Neuronal stem cell (in vitro differentiated cells): ENCODE data around the gene ASGR1.
A peak's percentile ranks its signal among the peaks of the same experiment; 100 is the strongest.

Source experiments
- DNase-seq: peaks from one replicate; pipeline ENCODE4 v3.0.0-alpha.2; 2013; ENCODE audit warnings: low spot score
- H2AFZ ChIP-seq: one replicate; pipeline ENCODE4 v1.6.1; 2013; ENCODE audit warnings: mild to moderate bottlenecking, low read length, inconsistent platforms
- H2AK5ac ChIP-seq: 2 replicates; pipeline ENCODE4 v1.6.1; 2013; ENCODE audit warnings: low read depth, mild to moderate bottlenecking, inconsistent platforms, low read length, moderate library complexity, mixed read lengths
- H2BK120ac ChIP-seq: 2 replicates; pipeline ENCODE4 v1.6.1; 2013; ENCODE audit warnings: low read depth, mild to moderate bottlenecking, inconsistent platforms, low read length, moderate library complexity, mixed read lengths
- H2BK12ac ChIP-seq: one replicate; pipeline ENCODE4 v1.6.1; 2013; ENCODE audit warnings: low read length, inconsistent platforms
- H2BK15ac ChIP-seq: 2 replicates; pipeline ENCODE4 v1.6.1; 2013; ENCODE audit warnings: mild to moderate bottlenecking, low read length, inconsistent platforms, mixed read lengths
- H2BK5ac ChIP-seq: one replicate; pipeline ENCODE4 v1.6.1; 2013; ENCODE audit warnings: inconsistent platforms, mild to moderate bottlenecking, low read length, moderate library complexity
- H3K14ac ChIP-seq: one replicate; pipeline ENCODE4 v1.6.1; 2013; ENCODE audit warnings: low read length, inconsistent platforms
- H3K18ac ChIP-seq: 2 replicates; pipeline ENCODE4 v1.6.1; 2013; ENCODE audit warnings: low read length, inconsistent platforms
- H3K23ac ChIP-seq: 2 replicates; pipeline ENCODE4 v1.6.1; 2013; ENCODE audit warnings: low read depth, mild to moderate bottlenecking, mixed read lengths, low read length, inconsistent platforms; ENCODE audit not compliant: poor library complexity
- H3K27ac ChIP-seq: replicated peaks from 3 replicates; pipeline ENCODE4 v1.5.1; 2013; ENCODE audit warnings: low read length, inconsistent platforms
- H3K27me3 ChIP-seq, 3 experiments: 2 replicates each; pipeline ENCODE4 v1.6.1; 2013; ENCODE audit warnings: low read length in 3 of 3, mild to moderate bottlenecking in 2 of 3, inconsistent platforms in 1 of 3, low read depth in 1 of 3, mixed read lengths in 1 of 3, moderate library complexity in 1 of 3; ENCODE audit not compliant: control insufficient read depth in 3 of 3, insufficient read depth in 3 of 3
- H3K36me3 ChIP-seq, 2 donors: replicated peaks in 1 of 2; 2 replicates each; pipeline ENCODE4 v1.6.1; 2013; ENCODE audit warnings: low read length in 2 of 2; ENCODE audit not compliant: control insufficient read depth in 2 of 2, insufficient read depth in 2 of 2
- H3K4ac ChIP-seq: 2 replicates; pipeline ENCODE4 v1.6.1; 2013; ENCODE audit warnings: inconsistent platforms, mild to moderate bottlenecking, low read length, moderate library complexity
- H3K4me1 ChIP-seq, 2 donors: 1 replicate in 1 of 2; 2 replicates in 1 of 2; pipeline ENCODE4 v1.6.1; 2013; ENCODE audit warnings: low read length in 2 of 2, low read depth in 1 of 2; ENCODE audit not compliant: control insufficient read depth in 2 of 2, insufficient read depth in 1 of 2
- H3K4me2 ChIP-seq: one replicate; pipeline ENCODE4 v1.6.1; 2013; ENCODE audit warnings: mild to moderate bottlenecking, low read length, inconsistent platforms; ENCODE audit not compliant: insufficient read depth, poor library complexity, severe bottlenecking
- H3K4me3 ChIP-seq, 2 donors: 2 replicates each; pipeline ENCODE4 v1.5.1; 2013; ENCODE audit warnings: low read length in 2 of 2, mild to moderate bottlenecking in 2 of 2, inconsistent platforms in 1 of 2, moderate library complexity in 1 of 2
- H3K79me1 ChIP-seq: one replicate; pipeline ENCODE4 v1.6.1; 2013; ENCODE audit warnings: low read depth, mild to moderate bottlenecking, inconsistent platforms, low read length, moderate library complexity
- H3K9ac ChIP-seq: one replicate; pipeline ENCODE4 v1.6.1; 2013; ENCODE audit warnings: mild to moderate bottlenecking, low read depth, low read length, inconsistent platforms; ENCODE audit not compliant: poor library complexity
- H3K9me3 ChIP-seq, 2 donors: replicated peaks in 1 of 2; 2 replicates each; pipeline versions ENCODE3 to v1.6.1; 2013; ENCODE audit warnings: low read length in 2 of 2, mild to moderate bottlenecking in 2 of 2, inconsistent platforms in 1 of 2, low read depth in 1 of 2, mixed read lengths in 1 of 2, moderate library complexity in 1 of 2; ENCODE audit not compliant: control insufficient read depth in 2 of 2, insufficient read depth in 1 of 2
- H4K8ac ChIP-seq: one replicate; pipeline ENCODE4 v1.6.1; 2013; ENCODE audit warnings: low read depth, mild to moderate bottlenecking, inconsistent platforms, low read length, moderate library complexity
- H4K91ac ChIP-seq: one replicate; pipeline ENCODE4 v1.6.1; 2013; ENCODE audit warnings: low read length, low read depth, mild to moderate bottlenecking, inconsistent platforms; ENCODE audit not compliant: poor library complexity
- WGBS, 2 donors: extraction: QIAGEN DNeasy Blood & Tissue Kit; methylation state at CpG; one replicate each; pipeline ENCODE4 v1.1.7; 2013; ENCODE audit warnings: missing lambda C conversion rate in 2 of 2, mixed read lengths in 1 of 2; ENCODE audit not compliant: insufficient read length in 2 of 2, insufficient replicate concordance in 1 of 2; ENCODE audit errors: extremely low coverage in 2 of 2; 5-methylcytosine and 5-hydroxymethylcytosine counted together

ASGR1 gene

GRCh38 chr17:7144213-7144612 is 35.0 kb downstream of the ASGR1 start:
- Histone ChIP-seq H3K27ac (no peak overlapping the region), H3K9ac (no peak overlapping the region), H3K14ac (no peak overlapping the region), H2AK5ac (no peak overlapping the region), H2BK5ac (no peak overlapping the region), H2AFZ (no peak overlapping the region), H2BK12ac (no peak overlapping the region), H3K9me3 (no peaks in the 10 kb centered on the region), H4K8ac (no peak overlapping the region), H2BK15ac (no peak overlapping the region), H3K79me1 (no peaks in the 10 kb centered on the region), H3K4me1 (peaks cover 10 to 16% of the 10 kb centered on the region in 2 donors), H3K4ac (no peak overlapping the region), H3K4me2 (no peak overlapping the region), H3K18ac (no peak overlapping the region), H3K27me3 (peaks cover 0 to 3% (median 0%) of the 10 kb centered on the region in 3 experiments), H4K91ac (no peak overlapping the region), H3K23ac (no peak overlapping the region), H2BK120ac (no peak overlapping the region), H3K4me3 (no peak overlapping the region), H3K36me3 (no peaks in the 10 kb centered on the region)
- no CpG with 5 or more reads among the region's 11 CpGs for WGBS, 2 donors
- DNase-seq, result no peak

GRCh38 chr17:7141824-7142223 is 37.3 kb downstream of the ASGR1 start:
- peak overlapping the region; percentile 28 for H2AFZ ChIP-seq
- H3K27ac ChIP-seq, result no peak overlapping the region
- no peak for DNase-seq
- H3K14ac ChIP-seq, result no peak overlapping the region
- no peak overlapping the region for H2BK120ac ChIP-seq
- H3K23ac ChIP-seq, result no peak overlapping the region
- no peak overlapping the region for H2BK5ac ChIP-seq
- peaks cover 0 to 3% (median 0%) of the 10 kb centered on the region in 3 experiments for H3K27me3 ChIP-seq
- H3K4me3 ChIP-seq, result no peak overlapping the region
- no peak overlapping the region for H2BK15ac ChIP-seq
- no peak overlapping the region for H3K4me2 ChIP-seq
- no peak overlapping the region for H2BK12ac ChIP-seq
- no peak overlapping the region for H3K4ac ChIP-seq
- WGBS, 2 donors, result no CpG with 5 or more reads among the region's 10 CpGs
- no peak overlapping the region for H4K8ac ChIP-seq
- H3K4me1 ChIP-seq, result peaks cover 10 to 22% of the 10 kb centered on the region in 2 donors
- H3K18ac ChIP-seq, result no peak overlapping the region
- H2AK5ac ChIP-seq, result no peak overlapping the region
- no peaks in the 10 kb centered on the region for H3K36me3 ChIP-seq
- no peak overlapping the region for H3K9ac ChIP-seq
- peaks cover 0 to 6% of the 10 kb centered on the region in 2 donors for H3K9me3 ChIP-seq
- H4K91ac ChIP-seq, result no peak overlapping the region
- H3K79me1 ChIP-seq, result no peaks in the 10 kb centered on the region

GRCh38 chr17:7139400-7139799 is 39.8 kb downstream of the ASGR1 start:
- Histone ChIP-seq H3K27ac (no peak overlapping the region), H3K23ac (no peak overlapping the region), H3K9ac (no peak overlapping the region), H3K18ac (no peak overlapping the region), H3K4me3 (peak overlapping the region in 1 of 2 donors; percentile 2), H2AK5ac (peak overlapping the region; percentile 10), H3K14ac (no peak overlapping the region), H4K91ac (no peak overlapping the region), H2AFZ (peak overlapping the region; percentile 1), H3K4ac (no peak overlapping the region), H2BK5ac (no peak overlapping the region), H3K4me1 (peaks cover 4 to 6% of the 10 kb centered on the region in 2 donors), H2BK15ac (no peak overlapping the region), H3K9me3 (peaks cover 0 to 6% of the 10 kb centered on the region in 2 donors), H3K27me3 (peaks cover 0 to 3% (median 0%) of the 10 kb centered on the region in 3 experiments), H4K8ac (no peak overlapping the region), H3K79me1 (no peaks in the 10 kb centered on the region), H3K4me2 (no peak overlapping the region), H3K36me3 (no peaks in the 10 kb centered on the region), H2BK12ac (no peak overlapping the region), H2BK120ac (no peak overlapping the region)
- no peak for DNase-seq
- WGBS, 2 donors, result no CpG with 5 or more reads among the region's 10 CpGs

- no CpG with 5 or more reads among the region's 7 CpGs for WGBS, 2 donors
- no peak overlapping the region for H2AK5ac ChIP-seq
- no peak for DNase-seq
- no peaks in the 10 kb centered on the region for H3K36me3 ChIP-seq
- no peak overlapping the region for H3K4me3 ChIP-seq
- H3K4ac ChIP-seq, result no peak overlapping the region
- no peak overlapping the region for H2BK120ac ChIP-seq
- H2BK12ac ChIP-seq, result no peak overlapping the region
- H3K18ac ChIP-seq, result no peak overlapping the region
- H3K79me1 ChIP-seq, result no peaks in the 10 kb centered on the region
- H3K9me3 ChIP-seq, result peaks cover 0 to 6% of the 10 kb centered on the region in 2 donors
- H4K91ac ChIP-seq, result no peak overlapping the region
- no peak overlapping the region for H3K4me2 ChIP-seq
- no peak overlapping the region for H2BK15ac ChIP-seq
- peaks cover 0 to 3% (median 0%) of the 10 kb centered on the region in 3 experiments for H3K27me3 ChIP-seq
- H3K4me1 ChIP-seq, result peaks cover 2 to 6% of the 10 kb centered on the region in 2 donors
- no peak overlapping the region for H4K8ac ChIP-seq
- H2BK5ac ChIP-seq, result no peak overlapping the region
- H2AFZ ChIP-seq, result peak overlapping the region; percentile 18
- H3K23ac ChIP-seq, result no peak overlapping the region
- no peak overlapping the region for H3K27ac ChIP-seq
- H3K9ac ChIP-seq, result no peak overlapping the region
- H3K14ac ChIP-seq, result no peak overlapping the region
Observed at GRCh38 chr17:7138800-7139381, 40.3 kb downstream of the ASGR1 start.
